DND-41 (cell line): ENCODE results near the gene ALDOA.

Source experiments
- ATAC-seq: fragments of 200-7000 bp; cut with Tn5 transposase; 3 replicates; pipeline ENCODE4 v1.9.1; 2021; ENCODE audit warnings: low read depth; ENCODE audit not compliant: insufficient read depth
- DNase-seq: peaks from one replicate; pipeline ENCODE4 v3.0.0-alpha.2; 2020
- H2AFZ ChIP-seq: 2 replicates; pipeline ENCODE4 v1.6.0; 2012; ENCODE audit warnings: low read depth, low read length
- H3K27ac ChIP-seq: 2 replicates; pipeline ENCODE4 v1.5.1; 2012; ENCODE audit warnings: low read length, inconsistent platforms
- H3K27me3 ChIP-seq: fragments of 200-600 bp; sonication (generic); 2 replicates; pipeline ENCODE4 v1.6.0; 2012; ENCODE audit warnings: low read length, mild to moderate bottlenecking, inconsistent platforms; ENCODE audit not compliant: insufficient read depth, poor library complexity
- H3K36me3 ChIP-seq: 2 replicates; pipeline ENCODE4 v1.5.1; 2012; ENCODE audit warnings: low read length, inconsistent platforms; ENCODE audit not compliant: insufficient read depth
- H3K4me1 ChIP-seq: 2 replicates; pipeline ENCODE4 v1.5.1; 2012; ENCODE audit warnings: mild to moderate bottlenecking, low read length; ENCODE audit not compliant: insufficient read depth
- H3K4me2 ChIP-seq: 2 replicates; pipeline ENCODE4 v1.6.0; 2012; ENCODE audit warnings: mild to moderate bottlenecking, moderate library complexity, low read length, inconsistent platforms; ENCODE audit not compliant: insufficient read depth
- H3K4me3 ChIP-seq, 2 experiments: fragments of 200-600 bp in 1 of 2; shearing (Covaris generic) in 1 of 2; 2 replicates each; pipeline ENCODE4 v1.5.1; 2012 to 2016; ENCODE audit warnings: inconsistent platforms in 2 of 2, low read length in 2 of 2, mild to moderate bottlenecking in 2 of 2, low read depth in 1 of 2, moderate library complexity in 1 of 2
- H3K79me2 ChIP-seq: 2 replicates; pipeline ENCODE4 v1.6.0; 2012; ENCODE audit warnings: low read length, inconsistent platforms; ENCODE audit not compliant: insufficient read depth
- H3K9ac ChIP-seq: 2 replicates; pipeline ENCODE4 v1.6.0; 2012; ENCODE audit warnings: low read depth, mild to moderate bottlenecking, inconsistent platforms, low read length, moderate library complexity
- H3K9me3 ChIP-seq: 2 replicates; pipeline ENCODE4 v1.5.1; 2012; ENCODE audit warnings: low read length, moderate library complexity, mild to moderate bottlenecking, inconsistent platforms; ENCODE audit not compliant: insufficient read depth, severe bottlenecking
- H4K20me1 ChIP-seq: 2 replicates; pipeline ENCODE4 v1.6.0; 2012; ENCODE audit warnings: low read length; ENCODE audit not compliant: insufficient read depth
- CTCF ChIP-seq: IDR thresholded peaks from 2 replicates; pipeline ENCODE4 v1.5.1; 2012; ENCODE audit warnings: borderline replicate concordance, low read length, moderate library complexity, mild to moderate bottlenecking; ENCODE audit not compliant: poor library complexity, severe bottlenecking; ENCODE audit errors: extremely low read depth
- EZH2 ChIP-seq: IDR thresholded peaks from 3 replicates; pipeline ENCODE4 v1.6.1; 2012; ENCODE audit warnings: borderline replicate concordance, low read depth, mild to moderate bottlenecking, moderate library complexity, low read length, inconsistent platforms; ENCODE audit not compliant: severe bottlenecking

The ALDOA gene

GRCh38 chr16:30087181-30087898 lies 21.8 kb downstream of the ALDOA start:
- peaks cover 10% of the 10 kb centered on the region for H4K20me1 ChIP-seq
- H3K27me3 ChIP-seq, result no peaks in the 10 kb centered on the region
- DNase-seq (no peak), ATAC-seq (no peak)
- H3K9ac ChIP-seq, result no peak overlapping the region
- H3K4me2 ChIP-seq, result no peak overlapping the region
- peaks cover 20% of the 10 kb centered on the region for H3K4me1 ChIP-seq
- H3K79me2 ChIP-seq, result 0 out of 2 replicates have a peak, but pooled peaks cover 2% of the 10 kb centered on the region
- no peak overlapping the region for H3K4me3 ChIP-seq
- no peak overlapping the region for H3K27ac ChIP-seq
- H3K9me3 ChIP-seq, result no peaks in the 10 kb centered on the region
- H2AFZ ChIP-seq, result no peak overlapping the region
- TF ChIP-seq EZH2 (no peak), CTCF (no peak)
- H3K36me3 ChIP-seq, result peaks cover 35% of the 10 kb centered on the region

- Histone ChIP-seq H3K4me2 (no peak overlapping the region), H3K27me3 (no peaks in the 10 kb centered on the region), H3K9ac (no peak overlapping the region), H3K36me3 (peaks cover 26% of the 10 kb centered on the region), H3K9me3 (no peaks in the 10 kb centered on the region), H3K4me3 (no peak overlapping the region), H4K20me1 (peaks cover 3% of the 10 kb centered on the region; the same call in 1 of the 2 replicates), H3K4me1 (peaks cover 30% of the 10 kb centered on the region), H3K27ac (no peak overlapping the region), H3K79me2 (0 out of 2 replicates have a peak, but pooled peaks cover 4% of the 10 kb centered on the region), H2AFZ (no peak overlapping the region)
- no peak for TF ChIP-seq CTCF
- no peak for TF ChIP-seq EZH2
- DNase-seq (no peak), ATAC-seq (no peak)
These were observed 22.8 kb downstream of the ALDOA start for GRCh38 chr16:30088237-30088831.

GRCh38 chr16:30088832-30089624 lies 23.5 kb downstream of the ALDOA start:
- no peak overlapping the region for H3K4me2 ChIP-seq
- DNase-seq, result no peak
- H2AFZ ChIP-seq, result no peak overlapping the region
- H3K27ac ChIP-seq, result no peak overlapping the region
- H3K36me3 ChIP-seq, result peaks cover 19% of the 10 kb centered on the region
- peaks cover 30% of the 10 kb centered on the region for H3K4me1 ChIP-seq
- ATAC-seq, result no peak
- peaks cover 3% of the 10 kb centered on the region; the same call in 1 of the 2 replicates for H4K20me1 ChIP-seq
- no peak overlapping the region for H3K9ac ChIP-seq
- 0 out of 2 replicates have a peak, but pooled peaks cover 4% of the 10 kb centered on the region for H3K79me2 ChIP-seq
- H3K27me3 ChIP-seq, result no peaks in the 10 kb centered on the region
- no peak overlapping the region for H3K4me3 ChIP-seq
- TF ChIP-seq EZH2 (no peak), CTCF (no peak)
- no peaks in the 10 kb centered on the region for H3K9me3 ChIP-seq
